Fibroblast of lung (primary cell): ENCODE data around the gene SLC43A1.

Source experiments
- EZH2 ChIP-seq: IDR thresholded peaks from 2 replicates; pipeline ENCODE4 v1.5.1; 2012; ENCODE audit warnings: low read length, control low read depth, mild to moderate bottlenecking; ENCODE audit errors: missing control alignments
- TF ChIP-seq, protein P1 (sequence below), 2 donors: IDR thresholded peaks in 1 of 2; conservative IDR thresholded peaks in 1 of 2; 1 replicate in 1 of 2; 2 replicates in 1 of 2; pipeline ENCODE4 v1.5.1; 2011 to 2012; ENCODE audit warnings: low read length in 2 of 2, control low read depth in 1 of 2, inconsistent platforms in 1 of 2, low read depth in 1 of 2, mild to moderate bottlenecking in 1 of 2

DNA sequence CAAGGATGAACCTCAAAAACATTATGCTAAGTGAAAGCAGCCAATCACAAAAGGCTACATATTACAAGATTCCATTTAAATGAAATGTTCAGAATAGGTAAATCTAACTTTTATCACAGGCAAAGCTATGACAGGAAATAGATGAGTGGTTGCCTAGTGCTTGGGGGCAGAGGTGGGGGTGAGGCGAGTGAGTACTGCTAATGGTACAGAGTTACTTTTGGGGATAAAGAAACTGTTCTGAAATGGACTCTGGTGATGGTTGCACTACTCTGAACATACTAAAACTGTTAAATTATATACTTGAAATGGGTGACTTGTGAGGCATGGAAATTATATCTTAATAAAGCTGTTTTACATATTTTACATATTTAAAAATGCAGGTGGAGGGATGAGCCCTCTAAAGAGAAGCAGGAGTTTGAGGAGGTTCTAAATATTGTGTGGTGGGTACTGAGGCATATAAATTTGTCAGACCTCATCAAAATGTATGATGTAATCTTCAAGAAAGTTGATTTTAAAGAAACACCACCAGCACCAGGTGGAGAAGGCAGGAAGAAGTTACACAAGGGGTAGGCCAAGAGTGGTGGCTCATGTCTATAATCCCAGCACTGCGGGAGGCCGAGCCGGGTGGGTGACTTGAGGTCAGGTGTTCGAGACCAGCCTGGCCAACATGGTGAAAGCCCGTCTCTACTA, 3.6 kb downstream of the SLC43A1 start:
- TF ChIP-seq, protein P1, sequence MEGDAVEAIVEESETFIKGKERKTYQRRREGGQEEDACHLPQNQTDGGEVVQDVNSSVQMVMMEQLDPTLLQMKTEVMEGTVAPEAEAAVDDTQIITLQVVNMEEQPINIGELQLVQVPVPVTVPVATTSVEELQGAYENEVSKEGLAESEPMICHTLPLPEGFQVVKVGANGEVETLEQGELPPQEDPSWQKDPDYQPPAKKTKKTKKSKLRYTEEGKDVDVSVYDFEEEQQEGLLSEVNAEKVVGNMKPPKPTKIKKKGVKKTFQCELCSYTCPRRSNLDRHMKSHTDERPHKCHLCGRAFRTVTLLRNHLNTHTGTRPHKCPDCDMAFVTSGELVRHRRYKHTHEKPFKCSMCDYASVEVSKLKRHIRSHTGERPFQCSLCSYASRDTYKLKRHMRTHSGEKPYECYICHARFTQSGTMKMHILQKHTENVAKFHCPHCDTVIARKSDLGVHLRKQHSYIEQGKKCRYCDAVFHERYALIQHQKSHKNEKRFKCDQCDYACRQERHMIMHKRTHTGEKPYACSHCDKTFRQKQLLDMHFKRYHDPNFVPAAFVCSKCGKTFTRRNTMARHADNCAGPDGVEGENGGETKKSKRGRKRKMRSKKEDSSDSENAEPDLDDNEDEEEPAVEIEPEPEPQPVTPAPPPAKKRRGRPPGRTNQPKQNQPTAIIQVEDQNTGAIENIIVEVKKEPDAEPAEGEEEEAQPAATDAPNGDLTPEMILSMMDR (conservative IDR thresholded peaks at IDR 0.05 in 1 of 2, IDR thresholded peaks at IDR 0.05 in 1 of 2; ENCODE audit: low read depth in 1 of 2, low read length in 2 of 2) = no peak
- no peak for TF ChIP-seq EZH2
